Stimulated activated CD4-positive, alpha-beta T cell treated with anti-CD3 and anti-CD28 coated beads, Interleukin-15, amount 100 ng/mL, for 48 hours (primary cell): ENCODE data around the gene SBK2.
"Not testable (repeated sequence)": the region's sequence is repeated elsewhere in the genome, so short reads cannot be mapped to it uniquely, and the experiment has no call there.

ENCODE experiments used
- DNase-seq, 2 donors: peaks; one replicate each; pipeline ENCODE4 v3.0.0-alpha.2; 2020; ENCODE audit warnings: low read depth in 2 of 2

The SBK2 gene, protein sequence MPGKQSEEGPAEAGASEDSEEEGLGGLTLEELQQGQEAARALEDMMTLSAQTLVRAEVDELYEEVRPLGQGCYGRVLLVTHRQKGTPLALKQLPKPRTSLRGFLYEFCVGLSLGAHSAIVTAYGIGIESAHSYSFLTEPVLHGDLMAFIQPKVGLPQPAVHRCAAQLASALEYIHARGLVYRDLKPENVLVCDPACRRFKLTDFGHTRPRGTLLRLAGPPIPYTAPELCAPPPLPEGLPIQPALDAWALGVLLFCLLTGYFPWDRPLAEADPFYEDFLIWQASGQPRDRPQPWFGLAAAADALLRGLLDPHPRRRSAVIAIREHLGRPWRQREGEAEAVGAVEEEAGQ

DNA sequence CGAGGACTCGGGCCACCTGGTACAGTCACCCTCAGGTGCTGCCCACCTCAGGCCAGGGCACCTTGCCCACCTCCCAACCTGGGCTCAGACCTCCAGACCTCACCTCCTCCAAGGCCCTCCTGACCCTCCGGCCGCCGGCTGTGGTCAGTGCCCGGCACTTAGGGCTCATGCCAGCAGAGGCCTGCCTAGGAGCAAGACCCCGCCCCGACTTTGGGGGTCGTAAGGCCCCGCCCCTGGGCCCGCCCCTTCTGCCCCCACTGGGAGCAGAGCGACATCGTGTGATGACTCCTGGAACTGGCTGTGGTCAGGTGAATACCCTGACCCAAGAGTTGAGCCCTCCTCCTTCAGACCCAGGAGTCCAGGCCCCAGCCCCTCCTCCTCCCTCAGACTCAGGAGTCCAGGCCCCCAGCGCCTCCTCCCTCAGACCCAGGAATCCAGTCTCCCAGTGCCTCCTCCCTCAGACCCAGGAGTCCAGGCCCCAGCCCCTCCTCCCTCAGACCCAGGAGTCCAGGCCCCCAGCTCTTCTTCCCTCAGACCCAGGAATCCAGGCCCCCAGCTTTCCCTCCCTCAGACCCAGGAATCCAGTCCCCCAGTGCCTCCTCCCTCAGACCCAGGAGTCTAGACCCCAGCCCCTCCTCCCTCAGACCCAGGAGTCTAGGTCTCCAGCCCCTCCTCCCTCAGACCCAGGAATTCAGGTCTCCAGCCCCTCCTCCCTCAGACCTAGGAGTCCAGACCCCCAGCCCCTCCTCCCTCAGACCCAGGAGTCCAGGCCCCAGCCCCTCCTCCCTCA lies at the start of gene SBK2:
Gene SBK2 (minus strand): TSS at position 183 of the 790 bp plus-strand sequence. CDS start 839 bp downstream, outside the sequence.
- no peak for DNase-seq

DNA sequence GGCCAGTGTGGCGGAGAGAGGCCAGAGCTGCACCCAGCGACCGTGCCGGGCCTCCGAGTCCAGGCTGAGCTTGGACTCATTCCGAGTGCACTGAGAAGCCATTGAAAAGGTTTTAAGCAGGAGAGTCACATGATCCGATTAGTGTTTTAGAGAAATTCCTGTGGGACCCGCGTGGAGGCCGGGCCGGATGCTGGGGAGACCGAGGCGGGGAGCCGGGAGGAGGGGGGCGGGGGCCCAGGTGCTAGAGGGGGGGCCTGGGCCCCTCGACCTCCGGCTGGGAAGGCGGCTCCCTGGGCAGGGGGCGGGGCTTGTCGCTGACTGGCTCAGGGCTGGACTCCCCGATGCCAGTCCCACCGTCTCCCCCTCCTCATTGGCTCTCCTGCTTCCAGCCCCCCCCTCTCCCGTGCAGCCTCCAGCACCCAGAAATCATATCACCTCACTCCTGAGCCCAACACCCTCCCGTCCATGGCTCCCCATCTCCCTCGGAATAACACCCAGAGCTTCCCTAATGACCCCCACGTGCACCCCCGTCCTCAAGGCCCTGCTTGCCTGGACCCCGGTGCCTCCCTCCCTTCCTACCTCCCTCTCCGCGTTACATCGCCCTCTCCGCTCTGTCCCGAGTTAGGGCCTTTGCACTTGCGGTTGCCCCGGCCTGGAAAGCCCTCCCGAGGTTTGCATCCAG lies 48.9 kb upstream of the SBK2 start:
- peak in 1 of 2 donors; percentile 40 for DNase-seq

DNA sequence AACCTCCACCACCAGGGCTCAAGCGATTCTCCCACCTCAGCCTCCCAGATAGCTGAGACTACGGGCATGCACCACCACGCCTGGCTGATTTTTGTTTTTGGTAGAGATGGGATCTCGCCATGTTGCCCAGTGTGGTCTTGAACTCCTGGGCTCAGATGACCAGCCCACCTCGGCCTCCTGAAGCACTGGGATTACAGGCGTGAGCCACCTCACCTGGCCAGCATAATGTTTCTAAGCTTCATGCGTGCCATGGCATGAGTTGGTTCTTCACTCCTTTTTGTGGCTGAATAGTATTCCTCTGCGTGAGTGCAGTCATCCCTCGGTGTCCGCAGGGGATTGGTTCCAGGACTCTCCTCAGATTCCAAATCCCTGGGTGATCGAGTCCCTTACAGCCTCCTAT lies 47.9 kb upstream of the SBK2 start:
- DNase-seq: no peak

DNA sequence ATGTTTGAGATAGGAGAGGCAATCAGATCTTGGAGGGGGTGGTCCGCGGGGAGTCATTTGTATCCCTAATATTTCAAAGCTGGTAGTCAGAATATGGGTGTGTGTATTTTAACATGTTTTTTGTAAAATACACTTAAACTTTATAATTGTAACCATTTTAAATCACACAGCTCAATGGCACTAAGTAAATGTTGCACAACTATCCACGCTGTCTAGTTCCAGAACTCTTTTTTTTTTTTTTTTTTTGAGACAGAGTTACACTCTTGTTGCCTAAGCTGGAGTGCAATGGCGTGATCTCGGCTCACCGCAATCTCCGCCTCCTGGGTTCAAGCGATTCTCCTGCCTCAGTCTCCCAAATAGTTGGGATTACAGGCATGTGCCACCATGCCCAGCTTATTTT lies 47.0 kb upstream of the SBK2 start:
- not testable (repeated sequence) for DNase-seq

DNA sequence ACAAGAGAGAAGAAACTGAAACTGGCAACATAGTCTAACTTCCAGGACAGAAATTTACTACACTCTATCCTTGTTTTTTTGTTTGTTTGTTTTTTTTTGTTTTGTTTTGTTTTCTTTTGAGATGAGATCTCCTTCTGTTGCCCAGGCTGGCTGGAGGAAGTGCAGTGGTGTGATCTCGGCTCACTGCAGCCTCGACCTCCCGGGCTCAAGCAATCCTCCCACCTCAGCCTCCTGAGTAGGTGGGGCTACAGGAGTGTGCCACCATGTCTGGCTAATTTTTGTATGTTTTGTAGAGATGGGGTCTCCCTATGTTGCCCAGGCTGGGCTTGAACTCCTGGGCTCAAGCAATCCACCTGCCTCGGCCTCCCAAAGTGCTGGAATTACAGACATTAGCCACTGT lies 45.4 kb upstream of the SBK2 start:
- not testable (repeated sequence) for DNase-seq

DNA sequence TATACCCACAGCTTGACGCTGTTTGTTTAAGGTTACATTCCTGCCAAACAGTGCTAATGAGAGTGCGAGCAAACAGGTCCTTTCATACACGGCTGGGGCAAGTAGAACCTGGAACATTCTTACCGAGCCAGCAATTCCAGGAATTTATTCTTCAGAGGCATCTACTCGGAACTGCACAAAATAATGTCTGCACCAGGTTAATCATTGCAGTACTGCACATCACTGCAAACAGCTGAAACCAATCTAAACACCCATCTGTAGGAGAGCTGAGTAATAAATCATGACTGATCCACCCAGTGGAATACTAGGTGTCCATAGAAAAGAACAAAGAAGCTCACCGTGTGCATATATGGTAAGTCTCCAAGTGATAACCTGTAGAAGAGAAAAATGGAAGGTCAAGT lies 44.9 kb upstream of the SBK2 start:
- no peak for DNase-seq

DNA sequence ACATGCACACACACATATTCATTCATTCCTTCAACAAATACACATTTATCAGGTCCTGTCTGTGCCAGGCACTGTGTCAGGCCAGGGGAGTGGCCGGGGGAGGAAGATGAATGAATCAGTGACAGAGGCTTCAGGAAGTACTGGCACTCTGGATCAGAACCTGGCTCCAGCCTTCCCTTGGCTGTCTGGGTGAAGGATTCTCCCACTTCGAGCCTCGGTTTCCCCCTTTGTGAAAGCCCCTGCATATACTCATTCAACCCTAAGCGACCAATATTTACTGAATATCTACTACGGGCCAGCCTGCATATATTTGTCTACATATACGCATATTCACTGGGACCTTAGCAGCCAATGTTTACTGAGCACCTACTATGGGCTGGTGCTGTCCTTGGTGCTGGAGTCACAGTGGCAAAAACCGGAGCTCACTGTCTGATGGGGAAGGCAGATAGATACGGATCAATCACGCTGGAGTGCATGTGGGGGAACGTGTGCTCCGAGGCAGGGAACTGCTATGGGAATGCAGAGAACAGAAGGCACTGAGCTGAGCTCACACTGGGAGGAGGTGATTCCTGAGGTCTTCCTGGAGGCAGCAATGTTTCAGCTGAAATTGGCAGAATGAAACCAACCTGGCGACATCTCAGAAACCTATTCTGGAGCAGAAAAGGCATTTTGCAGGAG lies 44.4 kb upstream of the SBK2 start:
- no peak for DNase-seq

DNA sequence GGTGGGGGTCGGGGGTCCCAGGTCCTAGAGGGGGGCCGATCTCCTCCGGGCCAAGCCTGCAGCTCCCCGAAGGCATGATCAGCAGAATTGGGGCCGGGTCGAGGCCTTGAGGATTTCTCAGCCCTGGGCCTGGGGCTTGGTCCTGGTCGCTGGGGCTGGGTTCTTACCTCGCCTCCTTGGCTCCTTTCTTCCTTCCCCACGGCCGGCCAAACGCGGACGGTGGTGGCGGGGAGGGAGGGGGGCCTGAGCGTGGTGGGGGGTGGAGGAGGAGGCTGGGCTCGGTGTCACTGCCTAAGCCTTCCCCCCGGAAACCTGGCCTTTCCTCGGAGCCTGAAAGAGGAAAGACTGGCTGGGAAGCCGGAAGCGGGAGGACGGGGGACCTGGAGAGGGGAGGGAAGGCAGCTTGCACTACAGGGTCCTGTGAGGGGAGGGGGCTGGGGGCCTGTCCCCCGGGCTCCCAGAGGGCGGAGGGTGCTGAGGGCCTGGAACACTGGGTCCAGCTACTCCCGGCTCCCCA lies 43.8 kb upstream of the SBK2 start, which contains the start of gene ZNF579:
Gene ZNF579 (minus strand): TSS at position 221 of the 517 bp plus-strand sequence. CDS start 1,209 bp downstream, outside the sequence.
- peak; percentile 72 to 79 for DNase-seq

DNA sequence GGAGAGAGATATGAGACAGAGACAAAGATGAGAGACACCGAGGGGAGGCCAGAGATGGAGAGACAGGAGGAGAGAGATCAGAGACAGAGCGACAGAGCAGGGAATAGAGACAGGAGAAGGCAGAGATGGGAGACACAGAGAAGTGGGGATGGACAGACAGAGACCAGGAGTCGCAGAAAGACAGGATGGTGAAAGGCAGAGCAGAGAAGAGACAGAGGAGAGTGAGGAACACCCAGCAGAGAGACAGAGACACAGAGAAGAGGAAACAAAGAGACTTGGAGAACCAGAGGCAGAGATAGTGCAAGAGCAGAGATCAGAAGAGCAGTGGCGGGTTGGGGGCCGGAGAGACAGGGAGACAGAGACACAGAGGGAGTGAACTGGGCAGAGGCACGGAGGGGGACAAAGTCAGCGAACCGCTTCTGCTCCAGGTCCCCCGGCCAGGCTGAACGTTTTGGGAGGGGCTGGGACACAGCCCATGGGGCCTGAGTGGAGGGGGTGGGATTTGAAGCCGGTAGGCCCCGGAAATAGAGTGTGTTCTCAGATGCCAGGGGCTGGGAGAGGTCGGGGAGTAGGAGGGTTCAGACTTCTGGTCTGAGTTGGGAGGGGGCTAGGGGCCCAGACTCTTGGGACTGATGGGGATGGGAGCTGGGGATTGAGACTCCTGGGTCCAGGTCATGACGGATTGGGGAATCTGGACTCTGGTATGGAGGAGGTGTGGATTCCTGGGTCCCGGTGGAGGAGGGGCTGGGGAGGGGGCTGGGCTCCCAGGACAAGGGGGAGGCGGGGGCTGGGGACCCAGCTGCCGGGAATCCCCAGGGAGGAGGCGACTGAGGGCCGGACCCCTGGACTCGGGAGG lies 43.1 kb upstream of the SBK2 start:
- DNase-seq: no peak

DNA sequence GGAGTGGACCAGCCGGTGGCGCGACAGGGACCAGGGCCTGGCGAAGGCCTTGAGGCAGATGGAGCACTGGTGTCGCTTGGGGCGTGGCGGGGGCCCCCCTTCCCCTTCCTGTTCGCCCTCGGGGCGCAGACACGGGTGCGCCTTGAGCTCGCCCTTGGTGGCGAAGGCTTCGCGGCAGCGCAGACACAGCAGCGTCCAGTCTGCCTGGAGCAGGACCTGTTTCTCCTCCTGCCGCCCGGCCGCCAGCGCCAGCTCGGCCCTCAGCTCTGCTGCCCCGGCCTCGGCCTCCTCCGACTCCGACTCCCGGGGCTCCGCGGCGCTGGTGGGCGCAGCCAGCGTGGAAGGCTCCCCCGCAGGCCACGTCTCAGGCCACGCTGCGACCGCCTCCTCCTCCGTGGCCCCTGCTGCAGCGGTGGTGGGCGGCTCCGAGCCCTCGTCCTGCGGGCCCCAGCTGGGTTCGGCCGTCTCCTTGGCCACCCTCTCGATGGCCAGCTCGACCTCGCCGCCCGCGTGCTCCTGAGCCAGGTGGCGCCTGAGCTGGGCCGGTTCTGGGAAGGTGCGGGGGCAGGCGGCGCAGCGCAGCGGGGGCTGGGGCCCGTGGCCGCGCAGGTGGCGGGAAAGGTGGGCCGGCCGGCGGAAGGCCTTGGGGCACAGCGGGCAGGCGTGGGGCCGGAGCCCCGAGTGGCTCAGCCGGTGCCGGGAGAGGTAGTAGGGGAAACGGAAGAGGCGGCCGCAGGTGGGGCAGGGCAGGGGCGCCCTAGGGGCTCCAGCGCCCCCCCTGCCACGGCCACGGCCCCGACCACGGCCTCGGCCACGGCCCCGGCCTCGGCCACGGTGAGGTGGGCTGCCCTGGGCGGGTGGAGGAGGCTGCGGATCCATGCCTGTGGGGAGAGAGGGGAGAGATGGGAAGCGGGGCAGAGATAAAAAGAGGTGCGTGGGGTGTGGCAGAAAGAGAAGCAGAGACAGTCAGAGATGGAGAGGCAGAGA lies 42.1 kb upstream of the SBK2 start:
- DNase-seq: no peak

DNA sequence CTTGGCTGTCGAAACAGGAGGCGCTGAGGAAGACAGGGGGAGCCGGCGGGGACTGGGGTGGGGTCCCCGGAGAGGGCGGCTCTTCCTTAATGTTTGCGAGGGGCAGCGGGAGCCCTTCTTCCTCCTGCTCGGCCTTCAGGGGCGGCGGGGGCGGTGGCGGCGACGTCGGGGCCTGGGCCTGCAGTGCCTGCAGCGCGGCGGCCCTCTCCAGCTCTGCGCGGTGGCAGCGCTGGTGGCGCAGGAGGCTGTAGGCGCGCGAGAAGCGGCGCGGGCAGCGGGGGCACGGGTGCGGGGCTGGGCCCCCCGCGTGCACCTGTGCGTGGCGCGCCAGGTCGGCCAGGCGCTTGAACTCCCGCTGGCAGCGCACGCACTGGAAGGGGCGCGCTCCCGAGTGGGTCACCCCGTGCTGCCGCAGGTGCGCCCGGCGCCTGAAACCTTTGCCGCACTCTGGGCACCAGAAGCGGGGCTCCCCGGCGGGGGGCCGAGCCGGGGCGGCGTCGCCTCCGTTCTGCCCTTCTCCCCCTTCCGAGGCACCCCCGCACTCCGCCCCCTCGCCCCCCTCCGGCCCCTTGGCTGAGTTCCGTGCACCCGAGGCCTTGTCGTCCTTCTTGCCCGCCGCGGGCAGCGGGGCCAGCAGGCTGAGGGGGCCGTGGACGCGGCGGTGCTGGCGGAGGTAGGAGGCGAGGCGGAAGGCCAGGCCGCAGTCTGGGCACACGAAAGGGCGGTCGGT lies 41.3 kb upstream of the SBK2 start:
- no peak for DNase-seq

DNA sequence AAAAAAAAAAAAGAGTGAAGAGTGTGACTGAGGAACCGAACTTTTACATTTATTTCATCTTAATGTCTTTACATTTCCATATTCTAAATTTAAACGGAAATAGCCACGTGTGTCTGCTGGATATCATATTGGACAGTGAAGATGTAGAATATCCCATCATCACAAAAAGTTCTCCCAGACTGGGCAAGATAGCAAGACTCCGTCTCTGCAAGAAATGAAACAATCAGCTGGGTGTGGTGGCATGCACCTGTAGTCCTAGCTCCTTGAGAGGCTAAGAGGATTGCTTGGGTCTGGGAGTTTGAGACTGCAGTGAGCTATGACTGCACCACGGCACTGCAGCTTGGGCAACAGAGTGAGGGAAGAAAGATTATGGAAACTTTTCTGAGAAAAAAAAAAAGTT lies 39.8 kb upstream of the SBK2 start:
- DNase-seq: no peak

DNA sequence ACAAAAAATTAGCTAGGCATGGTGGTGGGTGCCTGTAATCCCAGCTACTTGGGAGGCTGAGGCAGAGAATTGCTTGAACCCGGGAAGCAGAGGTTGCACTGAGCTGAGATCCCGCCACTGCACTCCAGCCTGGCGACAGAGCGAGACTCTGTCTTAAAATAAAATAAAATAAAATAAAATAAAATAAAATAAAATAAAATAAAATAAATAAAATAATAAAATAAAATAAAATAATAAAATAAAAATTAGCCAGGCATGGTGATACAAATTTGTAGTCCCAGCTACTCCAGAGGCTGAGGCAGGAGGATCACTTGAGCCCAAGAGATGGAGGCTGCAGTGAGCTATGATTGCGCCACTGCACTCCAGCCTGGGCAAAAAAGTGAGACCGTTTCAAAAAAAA lies 37.0 kb upstream of the SBK2 start:
- DNase-seq: not testable (repeated sequence)

DNA sequence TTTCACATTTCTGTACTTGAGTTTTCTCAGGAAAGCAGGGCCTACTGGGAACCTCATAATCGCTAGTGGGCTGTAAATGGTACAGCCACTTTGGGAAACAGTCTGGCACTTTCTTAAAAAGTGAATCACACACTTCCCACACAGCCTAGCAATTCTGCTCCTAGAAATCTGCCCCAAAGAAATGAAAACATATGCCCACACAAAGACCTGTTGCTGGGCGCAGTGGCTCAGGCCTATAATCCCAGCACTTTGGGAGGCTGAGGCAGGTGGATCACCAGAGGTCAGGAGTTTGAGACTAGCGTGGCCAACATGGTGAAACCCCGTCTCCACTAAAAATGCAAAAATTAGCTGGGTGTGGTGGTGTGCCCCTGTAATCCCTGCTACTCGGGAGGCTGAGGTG lies 32.5 kb upstream of the SBK2 start:
- not testable (repeated sequence) for DNase-seq

DNA sequence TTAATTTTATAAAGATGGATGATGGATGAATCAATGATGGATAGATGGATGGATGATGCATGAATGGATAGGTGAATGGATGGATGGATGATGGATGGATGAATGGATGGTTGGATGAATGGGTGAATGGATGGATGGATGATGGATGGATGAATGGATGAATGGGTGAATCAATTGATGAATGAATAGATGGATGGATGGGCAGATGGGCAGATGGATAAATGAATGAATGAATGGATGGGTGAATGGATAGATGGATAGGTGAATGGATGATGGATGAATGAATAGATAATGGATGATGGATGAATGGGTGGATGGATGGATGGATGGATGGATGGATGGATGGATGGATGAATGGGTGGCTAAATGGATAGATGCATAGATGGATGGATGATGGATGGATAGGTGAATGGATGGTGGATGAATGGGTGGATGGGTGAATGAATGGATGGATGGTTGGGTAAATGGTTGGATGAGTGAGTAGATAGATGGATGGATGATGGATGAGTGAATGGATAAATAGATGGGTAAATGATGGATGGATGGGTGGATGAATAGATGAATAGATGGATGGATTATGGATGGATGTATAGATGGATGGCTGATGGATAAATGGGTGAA lies 30.9 kb upstream of the SBK2 start:
- DNase-seq: no peak

DNA sequence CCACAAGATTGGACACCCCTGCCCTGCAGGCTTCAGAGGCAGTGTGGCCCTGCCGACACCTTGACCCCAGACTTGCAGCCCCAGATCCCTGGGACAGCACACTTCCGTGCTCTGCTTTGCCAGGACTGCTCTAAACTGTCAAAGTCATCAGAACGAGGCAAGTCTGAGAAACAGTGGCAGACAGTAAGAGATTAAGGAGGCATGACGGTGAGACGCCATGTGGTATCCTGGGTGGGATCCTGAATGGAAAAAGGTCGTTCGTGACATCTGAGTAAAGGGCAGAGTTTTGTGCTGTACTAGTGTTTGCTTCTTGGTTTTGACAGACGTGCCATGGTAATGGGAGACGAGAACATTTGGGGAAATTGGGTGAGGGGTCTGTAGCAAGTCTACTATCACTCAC lies 29.9 kb upstream of the SBK2 start:
- no peak for DNase-seq

DNA sequence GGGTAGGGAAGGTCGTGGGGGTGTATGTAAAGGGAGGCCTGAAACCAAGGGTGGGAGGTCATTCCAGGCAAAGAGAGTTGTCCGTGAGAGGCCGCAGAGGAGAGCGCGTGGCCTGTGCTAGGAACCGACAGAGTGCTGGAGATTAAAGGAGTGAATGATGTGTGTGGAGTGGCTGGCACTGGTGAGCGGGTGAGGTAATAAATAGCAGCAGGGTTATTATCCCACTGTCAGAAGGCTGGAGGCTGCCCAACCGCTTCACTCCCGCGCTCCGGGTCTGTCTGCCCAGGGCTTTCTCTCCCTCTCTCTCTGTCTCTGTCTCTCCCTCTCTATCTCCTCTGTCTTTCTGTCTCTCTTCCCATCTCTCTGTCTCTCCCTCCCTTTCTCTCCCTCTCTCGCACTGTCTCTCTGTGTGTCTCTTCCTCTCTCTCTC lies 26.3 kb upstream of the SBK2 start:
- DNase-seq: no peak

DNA sequence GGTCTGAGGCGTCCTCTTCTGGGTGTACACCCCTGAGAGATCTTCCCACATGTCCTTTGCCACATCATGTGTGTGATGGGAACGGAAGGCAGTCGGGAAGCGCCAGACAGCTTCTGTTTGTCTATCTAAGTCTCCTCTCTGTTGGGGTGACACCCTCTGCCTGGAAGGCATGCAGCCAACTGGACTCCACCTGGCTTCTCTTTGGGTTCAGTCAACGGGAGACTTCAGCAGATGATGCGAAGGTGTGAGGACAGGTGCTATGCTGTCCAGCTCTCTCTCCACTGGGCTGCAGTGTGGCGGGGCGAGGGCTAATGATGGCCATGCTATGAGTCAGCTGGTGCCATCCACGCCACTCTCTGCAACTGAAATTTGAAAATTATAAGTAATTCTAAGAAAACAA lies 22.8 kb upstream of the SBK2 start:
- DNase-seq: no peak
